ENCODE results near the gene CEACAM8. TPM values are rescaled to one million over a fixed set of nuclear protein-coding genes. Genes with fewer than 3 reads are reported as not detected.
"Not testable (repeated sequence)": the region's sequence is repeated elsewhere in the genome, so short reads cannot be mapped to it uniquely, and the experiment has no call there.

CEACAM8 gene
- total and polyA plus RNA-seq, 8 donors, result 0.05 to 1.1 (median 0.12) TPM; not detected in 5

- intact Hi-C loops (cut with DNase I; ENCODE audit: low total_unique reads), result no loop called here
- Histone ChIP-seq H3K9me3 (peaks cover 0 to 19% (median 8%) of the 10 kb centered on the region in 4 donors), H3K27me3 (peaks cover 0 to 40% (median 0%) of the 10 kb centered on the region in 3 donors), H3K27ac (no peak overlapping the region), H3K4me3 (no peak overlapping the region), H3K4me1 (peaks cover 0 to 19% (median 0%) of the 10 kb centered on the region in 4 donors), H3K36me3 (no peaks in the 10 kb centered on the region)
- DNase-seq, result peak in 1 of 2 donors; percentile 23
- 56 to 81% (median 71%) methylated on average over 3 to 8 of the region's 8 CpGs for WGBS, 5 donors
- TF ChIP-seq POLR2AphosphoS5 (IDR thresholded peaks at IDR 0.05) (no peak), POLR2A (IDR thresholded peaks at IDR 0.05) (no peak), CTCF (IDR thresholded peaks at IDR 0.05) (no peak), EP300 (IDR thresholded peaks at IDR 0.05) (no peak)
These were observed 42.3 kb downstream of the CEACAM8 start for GRCh38 chr19:42552086-42553065.

GRCh38 chr19:42550521-42550920 lies 44.2 kb downstream of the CEACAM8 start:
- Histone ChIP-seq H3K4me1 (peaks cover 0 to 19% (median 0%) of the 10 kb centered on the region in 4 donors), H3K9me3 (peaks cover 0 to 19% (median 8%) of the 10 kb centered on the region in 4 donors), H3K27me3 (peaks cover 0 to 37% (median 0%) of the 10 kb centered on the region in 3 donors)
- peak in 1 of 2 donors; percentile 10 for DNase-seq
- intact Hi-C loops (cut with DNase I; ENCODE audit: low total_unique reads); H3K4me3 ChIP-seq; H3K27ac ChIP-seq; H3K36me3 ChIP-seq: not testable (repeated sequence)
- WGBS, 5 donors, result 92 to 96% (median 94%) methylated on average over 4 to 6 of the region's 6 CpGs

- H3K4me1 ChIP-seq; H3K4me3 ChIP-seq; H3K36me3 ChIP-seq; H3K27ac ChIP-seq; DNase-seq; intact Hi-C loops (cut with DNase I; ENCODE audit: low total_unique reads): not testable (repeated sequence)
- Histone ChIP-seq H3K27me3 (peaks cover 0 to 27% (median 0%) of the 10 kb centered on the region in 3 donors), H3K9me3 (peaks cover 0 to 19% (median 8%) of the 10 kb centered on the region in 4 donors)
- WGBS, 5 donors, result 50 to 96% (median 93%) methylated on average over 1 of the region's 1 CpG
These were observed 45.7 kb downstream of the CEACAM8 start for GRCh38 chr19:42549067-42549466.

GRCh38 chr19:42548552-42548951 lies 46.2 kb downstream of the CEACAM8 start:
- H3K27ac ChIP-seq, result no peak overlapping the region
- no peak for DNase-seq

More at GRCh38 chr19:42548552-42548951, 46.2 kb downstream of the CEACAM8 start:
- Histone ChIP-seq H3K9me3 (peaks cover 0 to 19% (median 8%) of the 10 kb centered on the region in 4 donors), H3K4me1 (peaks cover 0 to 6% (median 0%) of the 10 kb centered on the region in 4 donors), H3K36me3 (no peaks in the 10 kb centered on the region), H3K4me3 (no peak overlapping the region), H3K27me3 (peaks cover 0 to 22% (median 0%) of the 10 kb centered on the region in 3 donors)
- 52 to 74% (median 59%) methylated on average over 3 to 4 of the region's 4 CpGs for WGBS, 5 donors
- no peak for TF ChIP-seq EP300 (IDR thresholded peaks at IDR 0.05)
- TF ChIP-seq POLR2AphosphoS5 (IDR thresholded peaks at IDR 0.05), result no peak
- TF ChIP-seq POLR2A (IDR thresholded peaks at IDR 0.05), result no peak
- no peak for TF ChIP-seq CTCF (IDR thresholded peaks at IDR 0.05)
- intact Hi-C loops (cut with DNase I; ENCODE audit: low total_unique reads), result no loop called here

All from stomach (tissue), 9 donors.